Activated CD4-positive, alpha-beta memory T cell treated with anti-CD3 and anti-CD28 coated beads for 36 hours (primary cell): ENCODE results near the gene ULK2. TPM values are rescaled to one million over a fixed set of nuclear protein-coding genes. Genes with fewer than 3 reads are reported as not detected.

ENCODE experiments used
- CTCF ChIA-PET: fragments of 350-600 bp; sonication (Branson Sonifier 250); formaldehyde crosslinking; loops from one replicate; lab custom pipeline; 2021; ENCODE audit warnings: antibody characterized with exemption, inconsistent platforms; lab: Charles Lee
- POLR2A ChIA-PET: fragments of 350-600 bp; sonication (Branson Sonifier 250); formaldehyde crosslinking; loops from one replicate; lab custom pipeline; 2021; ENCODE audit warnings: antibody characterized with exemption; lab: Charles Lee
- DNase-seq: peaks from one replicate; pipeline ENCODE4 v3.0.0-alpha.2; 2020
- H3K27ac Mint-ChIP-seq: one replicate; pipeline ENCODE4 v1.8.0; 2021; ENCODE audit warnings: mixed read lengths
- H3K27me3 Mint-ChIP-seq: one replicate; pipeline ENCODE4 v1.8.0; 2021; ENCODE audit warnings: mixed read lengths
- H3K36me3 Mint-ChIP-seq: one replicate; pipeline ENCODE4 v1.8.0; 2021; ENCODE audit warnings: mixed read lengths
- H3K4me1 Mint-ChIP-seq: one replicate; pipeline ENCODE4 v1.8.0; 2021; ENCODE audit warnings: low read depth, mixed read lengths
- H3K4me3 Mint-ChIP-seq: one replicate; pipeline ENCODE4 v1.8.0; 2021; ENCODE audit warnings: mild to moderate bottlenecking, mixed read lengths
- H3K9me3 Mint-ChIP-seq: one replicate; pipeline ENCODE4 v1.8.0; 2021; ENCODE audit warnings: mixed read lengths
- intact Hi-C: fragments of 100-400 bp; cut with micrococcal nuclease; formaldehyde crosslinking; loops from one replicate; pipeline ENCODE4 v1.15.1; 2023
- total RNA-seq, 2 experiments: library from RNA; stranded (reverse); gene quantifications; one replicate each; pipeline ENCODE4 v1.2.3, GENCODE V29; 2021

The ULK2 gene
- total RNA-seq, 2 experiments from 2014 or later: 11.7 to 12.7 TPM

GRCh38 chr17:19857640-19858039, 10.1 kb downstream of the ULK2 start:
- Mint-ChIP-seq H3K9me3 (no peaks in the 10 kb centered on the region), H3K27me3 (no peaks in the 10 kb centered on the region), H3K27ac (no peak overlapping the region), H3K36me3 (peaks cover 5% of the 10 kb centered on the region), H3K4me3 (no peak overlapping the region), H3K4me1 (no peaks in the 10 kb centered on the region)
- intact Hi-C loops: no loop called here
- no peak for DNase-seq
- ChIA-PET CTCF (no interaction called here), POLR2A (interaction anchor here (1.6 kb wide), 1 partner anchor 10 kb away, joined by 5 read pairs; the partner anchor contains the start of gene ULK2)

GRCh38 chr17:19833914-19834313, 33.8 kb downstream of the ULK2 start:
- Mint-ChIP-seq H3K4me1 (peaks cover 4% of the 10 kb centered on the region), H3K27me3 (no peaks in the 10 kb centered on the region), H3K4me3 (no peak overlapping the region), H3K27ac (peak overlapping the region; percentile 9), H3K36me3 (peaks cover 25% of the 10 kb centered on the region), H3K9me3 (peaks cover 6% of the 10 kb centered on the region)
- POLR2A ChIA-PET: no interaction called here
- intact Hi-C loops: no loop called here
- no peak for DNase-seq
- CTCF ChIA-PET: no interaction called here

GRCh38 chr17:19830061-19830460, 37.7 kb downstream of the ULK2 start:
- no peak overlapping the region for H3K4me3 Mint-ChIP-seq
- H3K36me3 Mint-ChIP-seq: peaks cover 25% of the 10 kb centered on the region
- H3K4me1 Mint-ChIP-seq: peaks cover 4% of the 10 kb centered on the region
- ChIA-PET CTCF (interaction anchor here (0.8 kb wide), 1 partner anchor 44 kb away, joined by 3 read pairs; no protein-coding TSS in a partner anchor), POLR2A (no interaction called here)
- no peaks in the 10 kb centered on the region for H3K27me3 Mint-ChIP-seq
- H3K9me3 Mint-ChIP-seq: peaks cover 6% of the 10 kb centered on the region
- intact Hi-C loops: no loop called here
- no peak for DNase-seq
- H3K27ac Mint-ChIP-seq: no peak overlapping the region

DNA sequence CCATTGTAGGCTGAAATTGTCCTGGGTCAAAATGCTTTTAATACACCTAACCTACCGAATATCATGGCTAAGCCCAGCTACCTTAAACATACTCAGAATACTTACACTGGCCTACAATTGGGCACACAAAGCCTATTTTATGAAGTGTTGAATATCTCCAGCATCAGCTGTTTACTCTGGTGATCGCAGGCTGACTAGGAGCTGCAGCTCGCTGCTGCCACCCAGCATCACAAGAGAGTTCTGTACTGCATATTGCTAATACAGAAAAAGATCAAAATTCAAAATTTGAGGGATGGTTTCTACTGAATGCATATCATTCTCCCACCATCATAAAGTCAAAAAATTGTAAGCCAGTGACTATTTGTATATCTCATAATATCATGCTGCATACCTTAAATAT, 55.3 kb downstream of the ULK2 start:
- no peaks in the 10 kb centered on the region for H3K9me3 Mint-ChIP-seq
- intact Hi-C loops: loop anchor here (5.0 kb wide), 1 partner anchor 40 kb away; no protein-coding TSS in a partner anchor
- H3K36me3 Mint-ChIP-seq: peaks cover 25% of the 10 kb centered on the region
- POLR2A ChIA-PET: no interaction called here
- DNase-seq: peak; percentile 16
- CTCF ChIA-PET: interaction anchor here (1.3 kb wide), 1 partner anchor 49 kb away, joined by 8 read pairs; no protein-coding TSS in a partner anchor
- no peaks in the 10 kb centered on the region for H3K27me3 Mint-ChIP-seq
- H3K27ac Mint-ChIP-seq: no peak overlapping the region
- H3K4me1 Mint-ChIP-seq: no peaks in the 10 kb centered on the region
- no peak overlapping the region for H3K4me3 Mint-ChIP-seq

DNA sequence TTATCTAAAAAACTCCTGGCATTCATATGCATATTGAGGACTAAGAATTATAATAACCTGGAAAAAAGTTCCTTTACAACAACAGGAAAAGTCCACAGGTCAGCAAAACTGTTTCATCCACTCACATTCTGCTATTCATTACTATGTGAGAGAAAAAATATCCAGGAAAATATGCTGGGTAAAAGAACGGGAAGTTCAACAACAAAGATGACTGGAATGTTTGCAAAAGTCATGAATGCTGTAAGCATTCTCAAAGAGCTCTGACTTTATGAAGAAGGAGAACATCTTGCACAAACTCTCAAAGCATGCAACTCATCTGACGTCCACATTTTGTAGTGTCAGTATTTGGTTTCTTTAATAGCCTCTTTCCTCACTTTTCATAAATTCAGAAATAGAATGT, 62.7 kb downstream of the ULK2 start:
- CTCF ChIA-PET: interaction anchor here (0.5 to 1.6 kb wide), 2 partner anchors 43 to 196 kb away, joined by 3 to 6 read pairs; no protein-coding TSS in a partner anchor
- intact Hi-C loops: no loop called here
- Mint-ChIP-seq H3K27me3 (no peaks in the 10 kb centered on the region), H3K4me3 (no peak overlapping the region), H3K9me3 (no peaks in the 10 kb centered on the region), H3K4me1 (peaks cover 21% of the 10 kb centered on the region), H3K27ac (no peak overlapping the region), H3K36me3 (peaks cover 16% of the 10 kb centered on the region)
- POLR2A ChIA-PET: no interaction called here
- no peak for DNase-seq

DNA sequence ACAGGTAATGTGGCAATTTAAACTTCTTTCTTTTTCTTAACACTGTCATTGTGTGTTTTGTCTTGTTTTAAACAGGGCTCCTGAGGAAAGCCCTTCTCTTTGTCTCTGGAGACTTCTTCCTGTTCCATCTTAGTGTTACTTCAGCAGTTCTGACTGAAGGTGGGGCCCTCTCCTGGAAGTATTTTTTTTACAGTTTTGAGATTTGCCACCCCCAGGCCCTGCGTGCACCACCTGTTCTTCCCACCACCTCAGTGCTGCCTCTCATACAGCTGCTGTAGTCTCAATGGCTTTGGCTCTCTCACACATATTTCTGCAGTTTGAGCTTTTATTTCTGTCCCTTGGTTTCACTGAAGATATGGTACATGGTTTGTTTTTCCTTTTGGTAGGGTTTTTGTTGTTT, 67.2 kb downstream of the ULK2 start:
- Mint-ChIP-seq H3K9me3 (peaks cover 17% of the 10 kb centered on the region), H3K27ac (peak overlapping the region; percentile 54), H3K36me3 (peaks cover 29% of the 10 kb centered on the region), H3K4me1 (peaks cover 12% of the 10 kb centered on the region), H3K4me3 (no peak overlapping the region), H3K27me3 (no peaks in the 10 kb centered on the region)
- intact Hi-C loops: no loop called here
- ChIA-PET POLR2A (no interaction called here), CTCF (interaction anchor here (0.7 to 0.8 kb wide), 2 partner anchors 10 to 38 kb away, joined by 3 to 6 read pairs; no protein-coding TSS in a partner anchor)
- peak; percentile 12 for DNase-seq

- no peaks in the 10 kb centered on the region for H3K27me3 Mint-ChIP-seq
- H3K27ac Mint-ChIP-seq: peak overlapping the region; percentile 8
Measured at GRCh38 chr17:19799796-19800195, 67.9 kb downstream of the ULK2 start.

GRCh38 chr17:19796457-19796856, 71.3 kb downstream of the ULK2 start:
- Mint-ChIP-seq H3K27me3 (no peaks in the 10 kb centered on the region), H3K4me3 (no peak overlapping the region), H3K9me3 (peaks cover 22% of the 10 kb centered on the region), H3K36me3 (peaks cover 61% of the 10 kb centered on the region), H3K4me1 (peaks cover 8% of the 10 kb centered on the region), H3K27ac (no peak overlapping the region)
- no peak for DNase-seq
- ChIA-PET POLR2A (no interaction called here), CTCF (no interaction called here)
- intact Hi-C loops: no loop called here

More at GRCh38 chr17:19799796-19800195, 67.9 kb downstream of the ULK2 start:
- Mint-ChIP-seq H3K36me3 (peaks cover 35% of the 10 kb centered on the region), H3K4me1 (peaks cover 8% of the 10 kb centered on the region), H3K9me3 (peaks cover 17% of the 10 kb centered on the region), H3K4me3 (no peak overlapping the region)
- no peak for DNase-seq
- CTCF ChIA-PET: no interaction called here
- POLR2A ChIA-PET: no interaction called here
- intact Hi-C loops: no loop called here

GRCh38 chr17:19791918-19792550, 75.7 kb downstream of the ULK2 start:
- no peak overlapping the region for H3K4me3 Mint-ChIP-seq
- H3K4me1 Mint-ChIP-seq: peaks cover 4% of the 10 kb centered on the region
- no peak overlapping the region for H3K27ac Mint-ChIP-seq
- intact Hi-C loops: no loop called here
- CTCF ChIA-PET: interaction anchor here (0.8 to 2.0 kb wide), 3 partner anchors 25 to 279 kb away, joined by 3 to 6 read pairs (median 3); no protein-coding TSS in a partner anchor
- peaks cover 68% of the 10 kb centered on the region for H3K36me3 Mint-ChIP-seq
- DNase-seq: no peak
- H3K27me3 Mint-ChIP-seq: no peaks in the 10 kb centered on the region
- POLR2A ChIA-PET: no interaction called here
- H3K9me3 Mint-ChIP-seq: peaks cover 18% of the 10 kb centered on the region

- H3K4me1 Mint-ChIP-seq: peaks cover 4% of the 10 kb centered on the region
- CTCF ChIA-PET: interaction anchor here (0.9 to 1.0 kb wide), 2 partner anchors 21 to 25 kb away, joined by 3 read pairs; no protein-coding TSS in a partner anchor
- POLR2A ChIA-PET: no interaction called here
Measured at GRCh38 chr17:19787733-19788357, 79.9 kb downstream of the ULK2 start.

DNA sequence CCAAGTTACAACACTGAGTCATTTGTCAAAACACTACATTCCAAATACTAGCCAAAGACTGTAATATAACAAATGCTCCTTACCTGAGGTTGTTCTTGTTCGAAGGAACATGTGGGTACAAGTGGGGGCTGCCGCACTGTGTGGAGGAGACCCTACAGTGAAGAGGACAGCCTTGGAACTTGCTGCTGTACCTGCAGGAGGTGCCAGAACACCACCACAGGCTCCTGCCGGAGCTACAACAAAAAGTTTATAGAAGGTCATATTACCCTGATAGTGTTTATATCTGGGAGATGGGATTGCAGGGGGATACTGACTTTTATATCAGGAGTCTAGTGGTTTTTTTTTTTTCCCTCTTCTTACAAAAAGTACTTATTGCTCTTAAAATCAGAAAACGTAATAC, 81.9 kb downstream of the ULK2 start:
- no peak for DNase-seq
- H3K36me3 Mint-ChIP-seq: peaks cover 34% of the 10 kb centered on the region
- no peaks in the 10 kb centered on the region for H3K9me3 Mint-ChIP-seq
- H3K27me3 Mint-ChIP-seq: no peaks in the 10 kb centered on the region
- POLR2A ChIA-PET: no interaction called here
- H3K27ac Mint-ChIP-seq: no peak overlapping the region
- CTCF ChIA-PET: no interaction called here
- intact Hi-C loops: loop anchor here (5.0 kb wide), 1 partner anchor 81 kb away; the partner anchor contains the start of gene ULK2
- H3K4me1 Mint-ChIP-seq: peaks cover 13% of the 10 kb centered on the region
- no peak overlapping the region for H3K4me3 Mint-ChIP-seq

More at GRCh38 chr17:19787733-19788357, 79.9 kb downstream of the ULK2 start:
- Mint-ChIP-seq H3K36me3 (peaks cover 35% of the 10 kb centered on the region), H3K27ac (no peak overlapping the region), H3K9me3 (no peaks in the 10 kb centered on the region), H3K4me3 (no peak overlapping the region), H3K27me3 (no peaks in the 10 kb centered on the region)
- DNase-seq: peak; percentile 67
- intact Hi-C loops: loop anchor here (5.0 kb wide), 1 partner anchor 79 kb away; the partner anchor contains the start of gene ULK2
